Stimulated activated effector memory CD8-positive, alpha-beta T cell treated with anti-CD3 and anti-CD28 coated beads, Interleukin-12 subunit alpha, Interleukin-12 subunit beta, amount 100 ng/mL, for 72 hours (primary cell): Measurements from ENCODE around the gene LYPD4.

ENCODE experiments used
- ATAC-seq: fragments of 150-1000 bp; cut with Tn5 transposase; 2 replicates; pipeline ENCODE4 v1.10.0; 2021
- DNase-seq, 2 donors: peaks; one replicate each; pipeline ENCODE4 v3.0.0; 2021 to 2022; ENCODE audit warnings: low spot score in 2 of 2
- H3K27ac Mint-ChIP-seq: one replicate; pipeline ENCODE4 v1.8.0; 2022; ENCODE audit warnings: mild to moderate bottlenecking, mixed read lengths
- H3K36me3 Mint-ChIP-seq: one replicate; pipeline ENCODE4 v1.8.0; 2022; ENCODE audit warnings: mild to moderate bottlenecking, mixed read lengths
- H3K4me1 Mint-ChIP-seq: one replicate; pipeline ENCODE4 v1.8.0; 2022; ENCODE audit warnings: mixed read lengths
- H3K4me3 Mint-ChIP-seq: one replicate; pipeline ENCODE4 v1.8.0; 2022; ENCODE audit warnings: mild to moderate bottlenecking, mixed read lengths
- H3K9me3 Mint-ChIP-seq: one replicate; pipeline ENCODE4 v1.8.0; 2022; ENCODE audit warnings: mixed read lengths

The LYPD4 gene

GRCh38 chr19:41847351-41848105 is 3.0 kb upstream of the LYPD4 start:
- Mint-ChIP-seq H3K36me3 (no peaks in the 10 kb centered on the region), H3K4me1 (no peaks in the 10 kb centered on the region), H3K27ac (peak overlapping the region; percentile 44), H3K4me3 (no peak overlapping the region), H3K9me3 (peaks cover 5% of the 10 kb centered on the region)
- no peak for DNase-seq
- ATAC-seq, result no peak

- DNase-seq (no peak), ATAC-seq (no peak)
- H3K36me3 Mint-ChIP-seq, result no peaks in the 10 kb centered on the region
- no peak overlapping the region for H3K4me3 Mint-ChIP-seq
- H3K9me3 Mint-ChIP-seq, result peaks cover 5% of the 10 kb centered on the region
- no peak overlapping the region for H3K27ac Mint-ChIP-seq
- no peaks in the 10 kb centered on the region for H3K4me1 Mint-ChIP-seq
These were observed 638 bp upstream of the LYPD4 start for GRCh38 chr19:41845051-41845590.

DNA sequence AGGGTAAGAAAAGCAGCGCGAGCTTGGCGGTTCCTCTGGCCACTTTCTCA is 343 bp upstream of the LYPD4 start, which contains the start of gene DMRTC2:
DMRTC2 (plus strand) TSS at position 42 of the 50 bp plus-strand sequence. CDS start 2,387 bp downstream, outside the sequence.
- no peak for ATAC-seq
- H3K9me3 Mint-ChIP-seq, result peaks cover 5% of the 10 kb centered on the region
- H3K4me1 Mint-ChIP-seq, result no peaks in the 10 kb centered on the region
- H3K4me3 Mint-ChIP-seq, result no peak within 1 kb of the TSS
- DNase-seq, result no peak
- no peaks in the 10 kb centered on the region for H3K36me3 Mint-ChIP-seq
- no peak within 1 kb of the TSS for H3K27ac Mint-ChIP-seq

- Mint-ChIP-seq H3K36me3 (no peaks in the 10 kb centered on the region), H3K27ac (no peak overlapping the region), H3K4me1 (no peaks in the 10 kb centered on the region), H3K4me3 (no peak overlapping the region), H3K9me3 (peaks cover 5% of the 10 kb centered on the region)
- ATAC-seq (no peak), DNase-seq (no peak)
These were observed 1.1 kb downstream of the LYPD4 start for GRCh38 chr19:41843371-41843770.

DNA sequence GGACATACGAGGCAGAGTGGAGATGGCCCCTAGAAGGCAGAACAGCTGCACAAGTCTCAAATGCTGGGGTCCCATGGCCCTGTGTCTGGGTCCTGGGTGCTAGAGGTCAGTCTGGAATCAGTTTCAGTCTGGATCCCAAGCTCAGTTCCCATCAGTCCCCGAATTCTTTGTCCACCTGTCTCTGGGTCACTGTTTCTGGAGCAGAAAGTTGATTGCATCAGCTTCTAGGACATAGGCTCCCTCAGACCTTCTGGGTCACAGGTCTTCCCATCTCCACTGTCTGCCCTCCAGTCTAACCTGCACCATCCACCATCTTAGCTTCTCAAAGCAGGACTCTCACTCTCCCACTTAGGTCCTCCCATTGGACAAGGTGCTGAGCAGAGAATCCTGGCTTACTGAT is 5.3 kb downstream of the LYPD4 start:
- Mint-ChIP-seq H3K27ac (no peak overlapping the region), H3K9me3 (peaks cover 5% of the 10 kb centered on the region), H3K36me3 (no peaks in the 10 kb centered on the region), H3K4me3 (no peak overlapping the region), H3K4me1 (no peaks in the 10 kb centered on the region)
- no peak for ATAC-seq
- DNase-seq, result no peak

- Mint-ChIP-seq H3K36me3 (no peaks in the 10 kb centered on the region), H3K4me3 (no peak overlapping the region), H3K4me1 (no peaks in the 10 kb centered on the region), H3K9me3 (no peaks in the 10 kb centered on the region), H3K27ac (no peak overlapping the region)
- DNase-seq (no peak), ATAC-seq (no peak)
These were observed 6.3 kb downstream of the LYPD4 start for GRCh38 chr19:41837981-41838708.

GRCh38 chr19:41821003-41821735 is 23.3 kb downstream of the LYPD4 start:
- ATAC-seq (peak; percentile 84), DNase-seq (peak; percentile 24 to 61)
- H3K4me1 Mint-ChIP-seq, result no peaks in the 10 kb centered on the region

GRCh38 chr19:41816761-41817160 is 27.7 kb downstream of the LYPD4 start:
- Mint-ChIP-seq H3K36me3 (no peaks in the 10 kb centered on the region), H3K4me1 (no peaks in the 10 kb centered on the region), H3K9me3 (no peaks in the 10 kb centered on the region), H3K27ac (no peak overlapping the region), H3K4me3 (no peak overlapping the region)
- DNase-seq (no peak), ATAC-seq (no peak)

More at GRCh38 chr19:41821003-41821735, 23.3 kb downstream of the LYPD4 start:
- H3K27ac Mint-ChIP-seq, result no peak overlapping the region
- H3K9me3 Mint-ChIP-seq, result no peaks in the 10 kb centered on the region
- no peak overlapping the region for H3K4me3 Mint-ChIP-seq
- H3K36me3 Mint-ChIP-seq, result no peaks in the 10 kb centered on the region

DNA sequence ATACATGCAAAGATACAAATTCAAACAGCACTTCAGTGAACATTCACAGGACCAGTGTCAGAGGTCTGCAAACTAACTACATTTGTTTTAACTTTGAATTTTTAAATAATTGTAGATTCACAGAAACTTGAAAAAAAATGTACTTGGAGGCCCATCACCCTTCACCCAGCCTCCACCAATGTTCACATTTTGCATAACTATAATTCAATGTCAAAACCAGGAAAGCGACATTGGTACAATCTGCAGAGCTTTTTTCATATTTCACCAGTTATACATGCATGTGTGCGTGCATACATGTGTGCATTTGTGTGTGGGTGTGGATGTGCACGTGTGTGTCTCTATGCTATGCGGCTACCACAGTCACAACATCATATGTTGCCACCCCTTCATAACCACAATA is 29.2 kb downstream of the LYPD4 start:
- Mint-ChIP-seq H3K4me3 (no peak overlapping the region), H3K4me1 (no peaks in the 10 kb centered on the region), H3K36me3 (no peaks in the 10 kb centered on the region), H3K9me3 (no peaks in the 10 kb centered on the region), H3K27ac (no peak overlapping the region)
- ATAC-seq, result no peak
- no peak for DNase-seq

GRCh38 chr19:41813911-41814310 is 30.6 kb downstream of the LYPD4 start:
- Mint-ChIP-seq H3K36me3 (no peaks in the 10 kb centered on the region), H3K9me3 (no peaks in the 10 kb centered on the region), H3K27ac (no peak overlapping the region), H3K4me3 (no peak overlapping the region), H3K4me1 (no peaks in the 10 kb centered on the region)
- no peak for DNase-seq
- no peak for ATAC-seq

GRCh38 chr19:41811981-41812380 is 32.5 kb downstream of the LYPD4 start:
- Mint-ChIP-seq H3K4me3 (no peak overlapping the region), H3K4me1 (no peaks in the 10 kb centered on the region)

GRCh38 chr19:41811036-41811435 is 33.4 kb downstream of the LYPD4 start:
- Mint-ChIP-seq H3K9me3 (no peaks in the 10 kb centered on the region), H3K4me3 (no peak overlapping the region), H3K36me3 (no peaks in the 10 kb centered on the region), H3K27ac (no peak overlapping the region), H3K4me1 (no peaks in the 10 kb centered on the region)
- ATAC-seq, result no peak
- DNase-seq, result no peak

More at GRCh38 chr19:41811981-41812380, 32.5 kb downstream of the LYPD4 start:
- no peaks in the 10 kb centered on the region for H3K9me3 Mint-ChIP-seq
- no peak overlapping the region for H3K27ac Mint-ChIP-seq
- H3K36me3 Mint-ChIP-seq, result no peaks in the 10 kb centered on the region
- DNase-seq, result no peak
- ATAC-seq, result no peak

GRCh38 chr19:41810301-41810700 is 34.2 kb downstream of the LYPD4 start:
- Mint-ChIP-seq H3K9me3 (no peaks in the 10 kb centered on the region), H3K36me3 (no peaks in the 10 kb centered on the region), H3K4me3 (no peak overlapping the region), H3K4me1 (no peaks in the 10 kb centered on the region), H3K27ac (no peak overlapping the region)
- DNase-seq (no peak), ATAC-seq (no peak)

DNA sequence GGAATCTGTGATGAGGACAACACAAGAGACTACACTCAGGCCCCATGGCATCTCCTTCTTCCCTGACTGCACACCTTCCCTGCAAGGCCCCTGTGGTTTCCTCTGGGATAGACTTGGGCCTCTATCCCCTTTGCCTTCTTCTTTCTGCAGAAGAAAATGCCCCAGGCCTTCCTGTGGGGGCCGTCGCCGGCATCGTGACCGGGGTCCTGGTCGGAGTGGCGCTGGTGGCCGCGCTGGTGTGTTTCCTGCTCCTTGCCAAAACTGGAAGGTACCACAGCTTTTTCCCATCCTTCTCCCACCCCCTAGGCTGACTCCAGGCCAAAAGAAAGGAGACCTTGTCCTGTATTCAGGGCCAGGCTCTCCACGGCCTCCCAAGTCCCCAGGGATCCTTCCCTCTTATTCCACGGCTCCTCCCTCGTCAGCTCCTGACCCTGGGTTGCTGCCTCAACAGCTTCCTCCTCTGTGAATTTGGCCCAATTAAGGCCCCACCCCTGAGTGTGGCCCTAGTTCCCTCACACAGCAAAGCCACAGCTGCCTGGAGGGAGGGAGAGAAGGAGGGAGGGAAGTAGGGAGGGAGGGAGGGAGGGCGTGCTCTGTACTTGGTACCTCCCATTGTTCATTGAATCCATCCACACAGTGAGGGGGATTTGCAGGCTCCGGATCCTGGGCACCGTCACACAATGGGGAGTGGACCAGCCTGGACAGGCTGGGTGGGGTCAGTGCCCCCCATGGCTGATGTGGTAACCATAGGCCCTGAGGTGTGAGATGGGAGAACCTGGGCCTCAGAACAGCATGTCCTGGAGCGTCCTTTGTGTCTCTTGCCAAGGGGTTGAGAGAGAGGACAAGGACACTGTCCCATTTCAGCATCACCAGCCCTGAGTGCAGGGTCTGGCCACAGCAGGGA is 35.6 kb downstream of the LYPD4 start:
- ATAC-seq, result no peak
- Mint-ChIP-seq H3K4me1 (no peaks in the 10 kb centered on the region), H3K36me3 (no peaks in the 10 kb centered on the region), H3K9me3 (no peaks in the 10 kb centered on the region), H3K27ac (no peak overlapping the region), H3K4me3 (no peak overlapping the region)
- DNase-seq, result no peak

- no peaks in the 10 kb centered on the region for H3K9me3 Mint-ChIP-seq
- H3K4me1 Mint-ChIP-seq, result peaks cover 6% of the 10 kb centered on the region
- no peak overlapping the region for H3K27ac Mint-ChIP-seq
- H3K36me3 Mint-ChIP-seq, result no peaks in the 10 kb centered on the region
- H3K4me3 Mint-ChIP-seq, result no peak overlapping the region
- ATAC-seq (no peak), DNase-seq (no peak)
These were observed 37.3 kb downstream of the LYPD4 start for GRCh38 chr19:41807176-41807575.
